ENCODE results near the gene TSPAN17. TPM values are rescaled to one million over a fixed set of nuclear protein-coding genes. Genes with fewer than 3 reads are reported as not detected.

TSPAN17 gene
- total and polyA plus RNA-seq, 10 of the 15 experiments (the other 5 are each of a cell fraction or from before 2014, with no cell fraction given): 0.24 to 17.1 (median 10.4) TPM

- DNase-seq (ENCODE audit: low read depth, low spot score) (no peak), FAIRE-seq (no peak), ATAC-seq (no peak)
- H3K4me3 ChIP-seq: no peak overlapping the region
- H4K20me1 ChIP-seq (ENCODE audit: control insufficient read depth, insufficient read depth): 0 out of 2 replicates have a peak, but pooled peaks cover 3% of the 10 kb centered on the region
- ChIA-PET SMC1A (ENCODE audit: uncharacterized antibody, unreplicated experiment) (no interaction called here), CTCF (interaction anchor here (1.2 kb wide), 1 partner anchor 36 kb away, joined by 3 read pairs; no protein-coding TSS in a partner anchor), POLR2A (no interaction called here), RAD21 (ENCODE audit: unreplicated experiment) (no interaction called here)
- H3K27me3 ChIP-seq (replicated peaks in 1 of 2; ENCODE audit: control insufficient read depth in 2 of 2, insufficient read depth in 2 of 2, low read length in 1 of 2): peaks cover 5 to 9% of the 10 kb centered on the region in 2 experiments
- H3K27ac ChIP-seq (ENCODE audit: control insufficient read depth, insufficient read depth): no peak overlapping the region
- no peaks in the 10 kb centered on the region for H3K9me3 ChIP-seq (replicated peaks; ENCODE audit: control insufficient read depth, insufficient read depth, low read length)
- no peak overlapping the region for H2AFZ ChIP-seq (ENCODE audit: control insufficient read depth, low read depth, low read length)
- intact Hi-C loops (cut with micrococcal nuclease; ENCODE audit: unreplicated experiment) (no loop called here), in situ Hi-C loops (cut with MboI) (no loop called here)
- WGBS (ENCODE audit: insufficient coverage, insufficient replicate concordance, low lambda C conversion rate, missing lambda C conversion rate): 6% methylated on average over 4 of the region's 4 CpGs
- H3K4me1 ChIP-seq (ENCODE audit: control insufficient read depth, insufficient read depth, low read length): no peaks in the 10 kb centered on the region; the same call in 1 of the 2 replicates
- no peak overlapping the region for H3K4me2 ChIP-seq (ENCODE audit: control insufficient read depth, insufficient read depth)
- H3K79me2 ChIP-seq (ENCODE audit: control insufficient read depth, insufficient read depth, low read length): no peaks in the 10 kb centered on the region
- TF ChIP-seq CUX1 (IDR thresholded peaks at IDR 0.05; ENCODE audit: insufficient replicate concordance, low read depth, low read length) (no peak), BCL3 (IDR thresholded peaks at IDR 0.05; ENCODE audit: borderline replicate concordance, insufficient read depth, low read depth, low read length, poor library complexity, severe bottlenecking) (no peak), CHD1 (IDR thresholded peaks at IDR 0.05; ENCODE audit: low read depth, low read length) (no peak), SIX5 (IDR thresholded peaks at IDR 0.05; ENCODE audit: low read depth, low read length, severe bottlenecking) (no peak), HCFC1 (IDR thresholded peaks at IDR 0.05; ENCODE audit: low read length) (no peak), ZNF687 (IDR thresholded peaks at IDR 0.05) (no peak), STAT3 (IDR thresholded peaks at IDR 0.05; ENCODE audit: low read depth, low read length) (no peak)
- no peak overlapping the region for H3K9ac ChIP-seq (ENCODE audit: control insufficient read depth, insufficient read depth, low read length)
- no TSS peak for BruUV-seq (replicated peaks)
- H3K36me3 ChIP-seq (ENCODE audit: control insufficient read depth in 2 of 2, insufficient read depth in 2 of 2, low read length in 1 of 2): no peaks in the 10 kb centered on the region
Measured at GRCh38 chr5:176624142-176624541, 23.1 kb upstream of the TSPAN17 start.
